GM23338 (cell line): Measurements from ENCODE around the gene EPM2AIP1. TPM values are rescaled to one million over a fixed set of nuclear protein-coding genes. Genes with fewer than 3 reads are reported as not detected.

ENCODE experiments used
- ATAC-seq: fragments of 200-7000 bp; cut with Tn5 transposase; 3 replicates; pipeline ENCODE4 v1.9.1; 2020
- DNase-seq: peaks from one replicate; pipeline ENCODE4 v3.0.0-alpha.2; 2015; ENCODE audit warnings: low spot score
- H2AFZ ChIP-seq: fragments of 200-600 bp; sonication (generic); 2 replicates; pipeline ENCODE4 v1.8.0; 2016; ENCODE audit warnings: antibody characterized with exemption, mild to moderate bottlenecking, moderate library complexity
- H3F3A ChIP-seq: fragments of 200-600 bp; sonication (generic); replicated peaks from 2 replicates; pipeline ENCODE4 v1.8.0; 2017; ENCODE audit warnings: antibody characterized with exemption, mixed run types, low read depth
- H3K27ac ChIP-seq: fragments of 200-600 bp; sonication (generic); 2 replicates; pipeline ENCODE4 v1.6.1; 2016; ENCODE audit warnings: low read depth
- H3K27me3 ChIP-seq: fragments of 200-600 bp; sonication (generic); 2 replicates; pipeline ENCODE4 v1.8.0; 2016; ENCODE audit warnings: mild to moderate bottlenecking, mixed run types, moderate library complexity; ENCODE audit not compliant: insufficient read depth
- H3K36me3 ChIP-seq: fragments of 200-600 bp; sonication (generic); 2 replicates; pipeline ENCODE4 v1.8.0; 2016; ENCODE audit warnings: mild to moderate bottlenecking; ENCODE audit not compliant: insufficient read depth
- H3K4me1 ChIP-seq: fragments of 200-600 bp; sonication (generic); 2 replicates; pipeline ENCODE4 v1.8.0; 2016; ENCODE audit warnings: mild to moderate bottlenecking, moderate library complexity; ENCODE audit not compliant: insufficient read depth
- H3K4me2 ChIP-seq: fragments of 200-600 bp; sonication (generic); 2 replicates; pipeline ENCODE4 v1.7.1; 2017; ENCODE audit warnings: mixed run types
- H3K4me3 ChIP-seq: fragments of 200-600 bp; sonication (generic); 2 replicates; pipeline ENCODE4 v1.6.1; 2016; ENCODE audit warnings: mixed run types
- H3K79me2 ChIP-seq: fragments of 200-600 bp; sonication (generic); replicated peaks from 2 replicates; pipeline ENCODE4 v1.8.0; 2017; ENCODE audit warnings: mild to moderate bottlenecking; ENCODE audit not compliant: insufficient read depth
- H3K9me2 ChIP-seq: fragments of 200-600 bp; sonication (generic); 2 replicates; pipeline ENCODE4 v1.8.0; 2017; ENCODE audit not compliant: insufficient read depth
- H4K20me1 ChIP-seq: fragments of 200-600 bp; sonication (generic); replicated peaks from 2 replicates; pipeline ENCODE4 v1.8.0; 2017; ENCODE audit warnings: mild to moderate bottlenecking; ENCODE audit not compliant: insufficient read depth
- H3K27ac Mint-ChIP-seq: 2 replicates; pipeline ENCODE4 v1.8.0; 2020; ENCODE audit warnings: inconsistent platforms, mild to moderate bottlenecking, moderate library complexity, mixed read lengths
- H3K27me3 Mint-ChIP-seq: 3 replicates; pipeline ENCODE4 v1.8.0; 2022; ENCODE audit warnings: low read depth, mild to moderate bottlenecking, moderate library complexity, mixed read lengths, inconsistent platforms; ENCODE audit not compliant: insufficient read depth, poor library complexity
- H3K36me3 Mint-ChIP-seq: 3 replicates; pipeline ENCODE4 v1.8.0; 2021; ENCODE audit warnings: low read depth, mild to moderate bottlenecking, inconsistent platforms, moderate library complexity, mixed read lengths
- H3K4me1 Mint-ChIP-seq: 3 replicates; pipeline ENCODE4 v1.8.0; 2020; ENCODE audit warnings: mild to moderate bottlenecking, inconsistent platforms, mixed read lengths
- H3K4me3 Mint-ChIP-seq: 3 replicates; pipeline ENCODE4 v1.8.0; 2021; ENCODE audit warnings: moderate library complexity, mild to moderate bottlenecking, inconsistent platforms, mixed read lengths
- H3K9me3 Mint-ChIP-seq: 3 replicates; pipeline ENCODE4 v1.8.0; 2020; ENCODE audit warnings: moderate library complexity, mild to moderate bottlenecking, inconsistent platforms, mixed read lengths
- CREB1 ChIP-seq: fragments of 250-450 bp; sonication (Bioruptor Pico); IDR thresholded peaks from 2 replicates; pipeline ENCODE4 v1.5.0; 2020; ENCODE audit warnings: low read depth, mild to moderate bottlenecking, moderate library complexity
- CTCF ChIP-seq, 2 experiments: fragments of 200-600 bp in 1 of 2; sonication (generic) in 1 of 2; conservative IDR thresholded peaks; 2 replicates each; pipeline versions ENCODE4 v1.5.1 to v1.6.1; 2016 to 2017; ENCODE audit warnings: antibody characterized with exemption in 2 of 2, low read depth in 2 of 2, mild to moderate bottlenecking in 2 of 2, moderate library complexity in 1 of 2
- ETS1 ChIP-seq: IDR thresholded peaks from 2 replicates; pipeline ENCODE4 v1.6.1; 2016; ENCODE audit warnings: antibody characterized with exemption
- EZH2 ChIP-seq: fragments of 200-600 bp; sonication (generic); IDR thresholded peaks from one replicate; pipeline ENCODE4 v1.8.0; 2017; ENCODE audit warnings: antibody characterized with exemption, mild to moderate bottlenecking, low read depth; ENCODE audit not compliant: unreplicated experiment
- EZH2phosphoT487 ChIP-seq: fragments of 200-600 bp; sonication (generic); IDR thresholded peaks from one replicate; pipeline ENCODE4 v1.8.1; 2018; ENCODE audit warnings: antibody characterized with exemption; ENCODE audit not compliant: unreplicated experiment
- JUNB ChIP-seq: IDR thresholded peaks from one replicate; pipeline ENCODE4 v1.6.1; 2016; ENCODE audit warnings: antibody characterized with exemption; ENCODE audit not compliant: unreplicated experiment
- NANOG ChIP-seq: IDR thresholded peaks from 2 replicates; pipeline ENCODE4 v1.6.1; 2016; ENCODE audit warnings: antibody characterized with exemption, borderline replicate concordance
- POLR2AphosphoS5 ChIP-seq: IDR thresholded peaks from 2 replicates; pipeline ENCODE4 v1.6.1; 2016; ENCODE audit warnings: antibody characterized with exemption, low read depth
- STAT1 ChIP-seq: IDR thresholded peaks from one replicate; pipeline ENCODE4 v1.6.1; 2016; ENCODE audit warnings: antibody characterized with exemption; ENCODE audit not compliant: unreplicated experiment
- ZNF114 ChIP-seq: fragments of 250-450 bp; sonication (Bioruptor Pico); IDR thresholded peaks from 2 replicates; pipeline ENCODE4 v1.5.0; 2020; ENCODE audit warnings: mild to moderate bottlenecking, moderate library complexity
- ZNF331 ChIP-seq: fragments of 250-450 bp; sonication (Bioruptor Pico); IDR thresholded peaks from 2 replicates; pipeline ENCODE4 v1.5.0; 2020; ENCODE audit warnings: low read depth, mild to moderate bottlenecking, moderate library complexity
- polyA plus RNA-seq: library from polyadenylated mRNA; unstranded; fragments of >200 nt; fragmentation: Nextera tagmentation; extraction: Ambion mirVana; gene quantifications from 2 replicates; pipeline ENCODE4 v1.2.1, GENCODE V29; 2016
- total RNA-seq: library from RNA; depleted of rRNA; stranded (reverse); fragments of >200 nt; shearing (Covaris generic); gene quantifications from 2 replicates; pipeline ENCODE4 v1.2.3, GENCODE V29; 2014
- TF ChIP-seq, protein P1 (sequence below): fragments of 250-450 bp; sonication (Bioruptor Pico); IDR thresholded peaks from 2 replicates; pipeline ENCODE4 v1.5.0; 2020; ENCODE audit warnings: mild to moderate bottlenecking, moderate library complexity
- TF ChIP-seq, protein P2 (sequence below): IDR thresholded peaks from one replicate; pipeline ENCODE4 v1.6.1; 2018; ENCODE audit warnings: antibody characterized with exemption; ENCODE audit not compliant: unreplicated experiment

EPM2AIP1 gene
- total and polyA plus RNA-seq, 2 experiments from 2014 or later, result 7.2 to 10.6 TPM

GRCh38 chr3:37026851-37027250 lies 33.9 kb upstream of the EPM2AIP1 start:
- Histone ChIP-seq H3K27me3 (no peaks in the 10 kb centered on the region), H3K27ac (no peak overlapping the region), H3F3A (no peaks in the 10 kb centered on the region), H3K4me1 (no peaks in the 10 kb centered on the region), H3K79me2 (no peaks in the 10 kb centered on the region), H3K4me3 (no peak overlapping the region), H4K20me1 (peaks cover 11% of the 10 kb centered on the region; the same call in 1 of the 2 replicates), H3K9me2 (no peaks in the 10 kb centered on the region), H2AFZ (no peak overlapping the region), H3K36me3 (peaks cover 29% of the 10 kb centered on the region), H3K4me2 (no peak overlapping the region)
- Mint-ChIP-seq H3K27me3 (no peaks in the 10 kb centered on the region), H3K4me1 (no peaks in the 10 kb centered on the region), H3K36me3 (peaks cover 78% of the 10 kb centered on the region), H3K9me3 (peaks cover 2% of the 10 kb centered on the region; the same call in 2 of the 3 replicates), H3K4me3 (no peak overlapping the region), H3K27ac (no peak overlapping the region)
- TF ChIP-seq ZNF331 (CRISPR knock-in tag) (no peak), JUNB (no peak), POLR2AphosphoS5 (no peak), CREB1 (CRISPR knock-in tag) (no peak), NANOG (no peak), STAT1 (no peak), EZH2phosphoT487 (no peak), EZH2 (no peak), ETS1 (no peak), CTCF (conservative IDR thresholded peaks at IDR 0.05; ENCODE audit: low read depth in 2 of 2) (no peak), ZNF114 (no peak)
- TF ChIP-seq, protein P1, sequence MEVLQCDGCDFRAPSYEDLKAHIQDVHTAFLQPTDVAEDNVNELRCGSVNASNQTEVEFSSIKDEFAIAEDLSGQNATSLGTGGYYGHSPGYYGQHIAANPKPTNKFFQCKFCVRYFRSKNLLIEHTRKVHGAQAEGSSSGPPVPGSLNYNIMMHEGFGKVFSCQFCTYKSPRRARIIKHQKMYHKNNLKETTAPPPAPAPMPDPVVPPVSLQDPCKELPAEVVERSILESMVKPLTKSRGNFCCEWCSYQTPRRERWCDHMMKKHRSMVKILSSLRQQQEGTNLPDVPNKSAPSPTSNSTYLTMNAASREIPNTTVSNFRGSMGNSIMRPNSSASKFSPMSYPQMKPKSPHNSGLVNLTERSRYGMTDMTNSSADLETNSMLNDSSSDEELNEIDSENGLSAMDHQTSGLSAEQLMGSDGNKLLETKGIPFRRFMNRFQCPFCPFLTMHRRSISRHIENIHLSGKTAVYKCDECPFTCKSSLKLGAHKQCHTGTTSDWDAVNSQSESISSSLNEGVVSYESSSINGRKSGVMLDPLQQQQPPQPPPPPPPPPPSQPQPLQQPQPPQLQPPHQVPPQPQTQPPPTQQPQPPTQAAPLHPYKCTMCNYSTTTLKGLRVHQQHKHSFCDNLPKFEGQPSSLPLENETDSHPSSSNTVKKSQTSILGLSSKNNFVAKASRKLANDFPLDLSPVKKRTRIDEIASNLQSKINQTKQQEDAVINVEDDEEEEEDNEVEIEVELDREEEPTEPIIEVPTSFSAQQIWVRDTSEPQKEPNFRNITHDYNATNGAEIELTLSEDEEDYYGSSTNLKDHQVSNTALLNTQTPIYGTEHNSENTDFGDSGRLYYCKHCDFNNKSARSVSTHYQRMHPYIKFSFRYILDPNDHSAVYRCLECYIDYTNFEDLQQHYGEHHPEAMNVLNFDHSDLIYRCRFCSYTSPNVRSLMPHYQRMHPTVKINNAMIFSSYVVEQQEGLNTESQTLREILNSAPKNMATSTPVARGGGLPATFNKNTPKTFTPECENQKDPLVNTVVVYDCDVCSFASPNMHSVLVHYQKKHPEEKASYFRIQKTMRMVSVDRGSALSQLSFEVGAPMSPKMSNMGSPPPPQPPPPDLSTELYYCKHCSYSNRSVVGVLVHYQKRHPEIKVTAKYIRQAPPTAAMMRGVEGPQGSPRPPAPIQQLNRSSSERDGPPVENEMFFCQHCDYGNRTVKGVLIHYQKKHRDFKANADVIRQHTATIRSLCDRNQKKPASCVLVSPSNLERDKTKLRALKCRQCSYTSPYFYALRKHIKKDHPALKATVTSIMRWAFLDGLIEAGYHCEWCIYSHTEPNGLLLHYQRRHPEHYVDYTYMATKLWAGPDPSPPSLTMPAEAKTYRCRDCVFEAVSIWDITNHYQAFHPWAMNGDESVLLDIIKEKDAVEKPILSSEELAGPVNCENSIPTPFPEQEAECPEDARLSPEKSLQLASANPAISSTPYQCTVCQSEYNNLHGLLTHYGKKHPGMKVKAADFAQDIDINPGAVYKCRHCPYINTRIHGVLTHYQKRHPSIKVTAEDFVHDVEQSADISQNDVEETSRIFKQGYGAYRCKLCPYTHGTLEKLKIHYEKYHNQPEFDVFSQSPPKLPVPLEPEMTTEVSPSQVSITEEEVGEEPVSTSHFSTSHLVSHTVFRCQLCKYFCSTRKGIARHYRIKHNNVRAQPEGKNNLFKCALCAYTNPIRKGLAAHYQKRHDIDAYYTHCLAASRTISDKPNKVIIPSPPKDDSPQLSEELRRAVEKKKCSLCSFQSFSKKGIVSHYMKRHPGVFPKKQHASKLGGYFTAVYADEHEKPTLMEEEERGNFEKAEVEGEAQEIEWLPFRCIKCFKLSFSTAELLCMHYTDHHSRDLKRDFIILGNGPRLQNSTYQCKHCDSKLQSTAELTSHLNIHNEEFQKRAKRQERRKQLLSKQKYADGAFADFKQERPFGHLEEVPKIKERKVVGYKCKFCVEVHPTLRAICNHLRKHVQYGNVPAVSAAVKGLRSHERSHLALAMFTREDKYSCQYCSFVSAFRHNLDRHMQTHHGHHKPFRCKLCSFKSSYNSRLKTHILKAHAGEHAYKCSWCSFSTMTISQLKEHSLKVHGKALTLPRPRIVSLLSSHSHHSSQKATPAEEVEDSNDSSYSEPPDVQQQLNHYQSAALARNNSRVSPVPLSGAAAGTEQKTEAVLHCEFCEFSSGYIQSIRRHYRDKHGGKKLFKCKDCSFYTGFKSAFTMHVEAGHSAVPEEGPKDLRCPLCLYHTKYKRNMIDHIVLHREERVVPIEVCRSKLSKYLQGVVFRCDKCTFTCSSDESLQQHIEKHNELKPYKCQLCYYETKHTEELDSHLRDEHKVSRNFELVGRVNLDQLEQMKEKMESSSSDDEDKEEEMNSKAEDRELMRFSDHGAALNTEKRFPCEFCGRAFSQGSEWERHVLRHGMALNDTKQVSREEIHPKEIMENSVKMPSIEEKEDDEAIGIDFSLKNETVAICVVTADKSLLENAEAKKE (CRISPR knock-in tag), result no peak
- TF ChIP-seq, protein P2, sequence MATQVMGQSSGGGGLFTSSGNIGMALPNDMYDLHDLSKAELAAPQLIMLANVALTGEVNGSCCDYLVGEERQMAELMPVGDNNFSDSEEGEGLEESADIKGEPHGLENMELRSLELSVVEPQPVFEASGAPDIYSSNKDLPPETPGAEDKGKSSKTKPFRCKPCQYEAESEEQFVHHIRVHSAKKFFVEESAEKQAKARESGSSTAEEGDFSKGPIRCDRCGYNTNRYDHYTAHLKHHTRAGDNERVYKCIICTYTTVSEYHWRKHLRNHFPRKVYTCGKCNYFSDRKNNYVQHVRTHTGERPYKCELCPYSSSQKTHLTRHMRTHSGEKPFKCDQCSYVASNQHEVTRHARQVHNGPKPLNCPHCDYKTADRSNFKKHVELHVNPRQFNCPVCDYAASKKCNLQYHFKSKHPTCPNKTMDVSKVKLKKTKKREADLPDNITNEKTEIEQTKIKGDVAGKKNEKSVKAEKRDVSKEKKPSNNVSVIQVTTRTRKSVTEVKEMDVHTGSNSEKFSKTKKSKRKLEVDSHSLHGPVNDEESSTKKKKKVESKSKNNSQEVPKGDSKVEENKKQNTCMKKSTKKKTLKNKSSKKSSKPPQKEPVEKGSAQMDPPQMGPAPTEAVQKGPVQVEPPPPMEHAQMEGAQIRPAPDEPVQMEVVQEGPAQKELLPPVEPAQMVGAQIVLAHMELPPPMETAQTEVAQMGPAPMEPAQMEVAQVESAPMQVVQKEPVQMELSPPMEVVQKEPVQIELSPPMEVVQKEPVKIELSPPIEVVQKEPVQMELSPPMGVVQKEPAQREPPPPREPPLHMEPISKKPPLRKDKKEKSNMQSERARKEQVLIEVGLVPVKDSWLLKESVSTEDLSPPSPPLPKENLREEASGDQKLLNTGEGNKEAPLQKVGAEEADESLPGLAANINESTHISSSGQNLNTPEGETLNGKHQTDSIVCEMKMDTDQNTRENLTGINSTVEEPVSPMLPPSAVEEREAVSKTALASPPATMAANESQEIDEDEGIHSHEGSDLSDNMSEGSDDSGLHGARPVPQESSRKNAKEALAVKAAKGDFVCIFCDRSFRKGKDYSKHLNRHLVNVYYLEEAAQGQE, result no peak
- no peak for DNase-seq
- ATAC-seq, result no peak
